Activated CD8-positive, alpha-beta T cell treated with anti-CD3 and anti-CD28 coated beads for 36 hours (primary cell): ENCODE results near the gene TMEM125. TPM values are rescaled to one million over a fixed set of nuclear protein-coding genes. Genes with fewer than 3 reads are reported as not detected.
A peak's percentile ranks its signal among the peaks of the same experiment; 100 is the strongest.

Source experiments
- ATAC-seq: fragments of 200-7000 bp; cut with Tn5 transposase; one replicate; pipeline ENCODE4 v1.10.0; 2021; ENCODE audit warnings: mild to moderate bottlenecking, moderate library complexity
- CTCF ChIA-PET: fragments of 350-600 bp; sonication (Branson Sonifier 250); formaldehyde crosslinking; loops from one replicate; lab custom pipeline; 2021; ENCODE audit warnings: antibody characterized with exemption; lab: Charles Lee
- POLR2A ChIA-PET: fragments of 350-600 bp; sonication (Branson Sonifier 250); formaldehyde crosslinking; loops from one replicate; lab custom pipeline; 2021; ENCODE audit warnings: antibody characterized with exemption; lab: Charles Lee
- DNase-seq: peaks from one replicate; pipeline ENCODE4 v3.0.0-alpha.2; 2020
- H3K27ac Mint-ChIP-seq: one replicate; pipeline ENCODE4 v1.8.0; 2021; ENCODE audit warnings: mild to moderate bottlenecking, mixed read lengths
- H3K27me3 Mint-ChIP-seq: one replicate; pipeline ENCODE4 v1.8.0; 2021; ENCODE audit warnings: mixed read lengths
- H3K36me3 Mint-ChIP-seq: one replicate; pipeline ENCODE4 v1.8.0; 2021; ENCODE audit warnings: low read depth, mixed read lengths
- H3K4me1 Mint-ChIP-seq: one replicate; pipeline ENCODE4 v1.8.0; 2021; ENCODE audit warnings: low read depth, mixed read lengths
- H3K4me3 Mint-ChIP-seq: one replicate; pipeline ENCODE4 v1.8.0; 2021; ENCODE audit warnings: mild to moderate bottlenecking, moderate library complexity, mixed read lengths
- H3K9me3 Mint-ChIP-seq: one replicate; pipeline ENCODE4 v1.8.0; 2021; ENCODE audit warnings: mixed read lengths
- CTCF ChIP-seq: fragments of 200-600 bp; IDR thresholded peaks from one replicate; pipeline ENCODE4 v1.8.0; 2022; ENCODE audit warnings: antibody characterized with exemption, mild to moderate bottlenecking
- intact Hi-C: fragments of 100-400 bp; cut with micrococcal nuclease; formaldehyde crosslinking; loops from one replicate; pipeline ENCODE4 v1.10.0; 2022
- total RNA-seq, 2 experiments: library from RNA; stranded (reverse); gene quantifications; one replicate each; pipeline ENCODE4 v1.2.3, GENCODE V29; 2021

TMEM125 gene
- under 1 TPM in 1 of 2 experiments, not detected in 1; 0.81 TPM for total RNA-seq

GRCh38 chr1:43269627-43270375 is at the start of gene TMEM125:
Gene TMEM125 (plus strand): TSS chr1:43269983. CDS start chr1:43272723, 2,740 bp downstream.
- ChIA-PET POLR2A (interaction anchor here (0.5 kb wide), 1 partner anchor 896 kb away, joined by 3 read pairs; no protein-coding TSS in a partner anchor), CTCF (no interaction called here)
- peaks cover 3% of the 10 kb centered on the region for H3K36me3 Mint-ChIP-seq
- DNase-seq (no peak), ATAC-seq (no peak)
- no peak within 1 kb of the TSS for H3K27ac Mint-ChIP-seq
- intact Hi-C loops = no loop called here
- peak within 1 kb of the TSS; percentile 47 for H3K4me3 Mint-ChIP-seq
- peaks cover 2% of the 10 kb centered on the region for H3K9me3 Mint-ChIP-seq
- TF ChIP-seq CTCF = no peak
- peaks cover 12% of the 10 kb centered on the region for H3K27me3 Mint-ChIP-seq
- H3K4me1 Mint-ChIP-seq = peaks cover 17% of the 10 kb centered on the region

- Mint-ChIP-seq H3K4me3 (no peak overlapping the region), H3K27me3 (no peaks in the 10 kb centered on the region), H3K9me3 (no peaks in the 10 kb centered on the region), H3K27ac (no peak overlapping the region), H3K36me3 (no peaks in the 10 kb centered on the region), H3K4me1 (peaks cover 5% of the 10 kb centered on the region)
- ChIA-PET POLR2A (no interaction called here), CTCF (interaction anchor here (3.0 kb wide), 1 partner anchor 193 kb away, joined by 7 read pairs; no protein-coding TSS in a partner anchor)
- no peak for DNase-seq
- TF ChIP-seq CTCF = no peak
- intact Hi-C loops = no loop called here
- no peak for ATAC-seq
These were observed 48.6 kb upstream of the TMEM125 start for GRCh38 chr1:43220905-43221778.

GRCh38 chr1:43221797-43222196 is 48.0 kb upstream of the TMEM125 start:
- Mint-ChIP-seq H3K4me1 (peaks cover 5% of the 10 kb centered on the region), H3K27ac (no peak overlapping the region), H3K9me3 (no peaks in the 10 kb centered on the region), H3K27me3 (no peaks in the 10 kb centered on the region), H3K4me3 (no peak overlapping the region), H3K36me3 (no peaks in the 10 kb centered on the region)
- CTCF ChIA-PET = interaction anchor here (3.0 kb wide), 1 partner anchor 193 kb away, joined by 7 read pairs; no protein-coding TSS in a partner anchor
- no peak for ATAC-seq
- intact Hi-C loops = no loop called here
- POLR2A ChIA-PET = no interaction called here
- no peak for DNase-seq
- TF ChIP-seq CTCF = no peak

- ATAC-seq (no peak), DNase-seq (no peak)
- intact Hi-C loops = no loop called here
- ChIA-PET POLR2A (no interaction called here), CTCF (interaction anchor here (1.2 to 3.0 kb wide), 2 partner anchors 10 to 192 kb away, joined by 4 to 7 read pairs; no protein-coding TSS in a partner anchor)
- TF ChIP-seq CTCF = no peak
- Mint-ChIP-seq H3K27me3 (no peaks in the 10 kb centered on the region), H3K4me3 (no peak overlapping the region), H3K27ac (no peak overlapping the region), H3K4me1 (peaks cover 5% of the 10 kb centered on the region), H3K36me3 (no peaks in the 10 kb centered on the region), H3K9me3 (no peaks in the 10 kb centered on the region)
These were observed 46.9 kb upstream of the TMEM125 start for GRCh38 chr1:43222879-43223278.
